Left hindlimb (tissue), 1 donor: ENCODE results near the gene CATSPER1.

Source experiments
- DNase-seq: peaks from one replicate; pipeline ENCODE4 v3.0.0-alpha.2; 2018

The CATSPER1 gene

GRCh38 chr11:66026017-66026529, at the start of gene CATSPER1:
Gene CATSPER1 (minus strand): TSS chr11:66026479. CDS start chr11:66026379, 100 bp downstream.
- no peak for DNase-seq

DNA sequence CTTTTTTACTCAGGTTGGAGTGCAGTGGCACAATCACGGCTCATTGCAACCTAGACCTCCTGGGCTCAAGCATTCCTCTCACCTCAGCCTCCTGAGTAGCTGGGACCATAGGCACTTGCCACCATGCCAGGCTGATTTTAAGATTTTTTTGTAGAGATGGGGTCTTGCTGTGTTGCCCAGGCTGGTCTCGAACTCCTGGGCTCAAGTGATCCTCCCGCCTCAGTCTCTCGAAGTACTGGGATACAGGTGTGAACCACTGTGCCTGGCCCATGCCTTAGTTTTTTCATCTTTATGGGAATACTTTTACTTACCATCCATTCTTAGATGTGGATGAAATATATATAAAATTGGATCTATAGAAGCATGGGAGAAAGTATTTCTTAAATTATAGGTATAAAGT, 49.0 kb upstream of the CATSPER1 start:
- DNase-seq: no peak

DNA sequence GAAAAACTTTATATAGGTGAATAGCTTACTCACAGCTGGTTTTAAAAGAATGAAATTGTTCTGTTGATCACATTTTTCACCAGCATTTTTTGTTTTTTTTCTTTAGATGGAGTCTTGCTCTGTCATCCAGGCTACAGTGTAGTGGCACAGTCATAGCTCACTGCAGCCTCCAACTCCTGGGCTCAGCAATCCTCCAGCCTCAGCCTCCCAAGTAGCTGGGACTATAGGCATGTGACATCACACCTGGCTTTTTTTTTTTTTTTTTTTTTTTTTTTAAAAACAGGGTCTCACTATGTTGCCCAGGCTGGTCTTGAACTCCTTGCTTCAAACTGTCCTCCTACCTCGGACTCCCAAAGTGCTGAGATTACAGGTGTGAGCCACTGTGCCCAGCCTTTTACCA, 47.4 kb upstream of the CATSPER1 start:
- no peak for DNase-seq

GRCh38 chr11:66072518-66072917, 46.2 kb upstream of the CATSPER1 start:
- DNase-seq: no peak

- DNase-seq: no peak
Measured at GRCh38 chr11:66072081-66072480, 45.8 kb upstream of the CATSPER1 start.

DNA sequence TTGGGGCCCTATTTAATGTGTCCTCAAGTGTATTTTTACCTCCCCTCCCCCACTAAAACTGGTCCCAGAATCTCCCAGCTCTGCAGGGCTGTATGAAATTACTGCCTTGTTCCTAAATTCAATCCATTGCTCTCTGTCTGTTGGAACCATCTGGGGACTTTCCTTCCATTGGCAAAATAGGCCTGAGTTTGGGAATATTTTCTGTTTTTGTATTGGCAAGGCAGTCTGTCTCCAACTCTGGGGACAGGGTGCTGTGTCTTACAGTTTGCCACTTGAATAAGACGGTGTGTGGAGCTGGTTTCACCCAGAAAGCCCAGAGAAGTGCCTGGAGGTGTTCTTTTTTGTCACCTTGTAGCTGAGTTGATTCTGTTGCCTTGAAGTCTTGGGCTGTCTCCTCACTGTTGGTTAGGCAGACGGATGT, 45.1 kb upstream of the CATSPER1 start:
- DNase-seq: no peak

- peak; percentile 64 for DNase-seq
Measured at GRCh38 chr11:66070604-66071380, 44.5 kb upstream of the CATSPER1 start.

DNA sequence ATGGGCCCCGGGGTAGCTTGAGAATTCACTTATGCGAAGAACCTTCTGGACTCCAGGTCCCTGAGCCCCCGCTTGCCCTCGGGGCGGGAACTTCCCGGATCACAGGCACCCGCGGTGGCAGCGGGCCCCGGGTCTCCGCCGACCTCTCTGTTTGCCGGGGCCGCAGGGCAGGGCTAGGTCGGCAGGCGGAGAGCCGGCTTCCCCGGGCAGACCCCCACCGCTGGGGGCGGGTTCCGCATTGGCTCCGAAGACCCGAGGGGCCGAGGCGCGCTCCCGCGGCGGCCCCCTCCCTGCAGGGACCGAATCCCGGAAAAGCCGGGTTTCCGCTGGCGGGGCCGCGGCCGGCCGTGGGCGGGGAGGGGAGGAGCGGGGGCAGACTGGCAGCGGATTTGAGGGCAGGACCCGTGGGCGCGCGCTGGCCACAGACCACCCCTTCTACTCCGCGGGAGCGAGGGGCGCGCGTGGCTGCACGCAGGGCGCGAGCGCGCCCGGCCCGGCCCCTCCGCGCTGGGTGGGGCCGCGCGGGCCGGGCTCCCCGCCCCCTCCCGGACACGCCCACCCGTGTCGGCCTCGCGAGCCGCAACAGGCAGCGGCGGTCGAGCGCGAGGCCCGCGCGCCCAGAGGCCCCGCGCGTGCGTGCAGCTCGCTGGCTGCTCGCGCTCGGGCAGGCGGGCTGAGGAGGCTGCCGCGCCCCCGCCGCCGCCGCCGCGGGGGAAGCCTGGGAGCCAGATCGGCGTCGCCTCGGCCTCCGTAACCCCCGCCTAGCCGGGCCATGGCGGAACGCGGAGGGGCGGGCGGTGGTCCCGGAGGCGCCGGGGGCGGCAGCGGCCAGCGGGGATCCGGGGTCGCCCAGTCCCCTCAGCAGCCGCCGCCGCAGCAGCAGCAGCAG, 43.7 kb upstream of the CATSPER1 start, which contains the start of gene PACS1:
Gene PACS1 (plus strand): TSS at position 558 of the 889 bp plus-strand sequence. CDS start 215 bp downstream, at position 773.
- DNase-seq: peak; percentile 89

DNA sequence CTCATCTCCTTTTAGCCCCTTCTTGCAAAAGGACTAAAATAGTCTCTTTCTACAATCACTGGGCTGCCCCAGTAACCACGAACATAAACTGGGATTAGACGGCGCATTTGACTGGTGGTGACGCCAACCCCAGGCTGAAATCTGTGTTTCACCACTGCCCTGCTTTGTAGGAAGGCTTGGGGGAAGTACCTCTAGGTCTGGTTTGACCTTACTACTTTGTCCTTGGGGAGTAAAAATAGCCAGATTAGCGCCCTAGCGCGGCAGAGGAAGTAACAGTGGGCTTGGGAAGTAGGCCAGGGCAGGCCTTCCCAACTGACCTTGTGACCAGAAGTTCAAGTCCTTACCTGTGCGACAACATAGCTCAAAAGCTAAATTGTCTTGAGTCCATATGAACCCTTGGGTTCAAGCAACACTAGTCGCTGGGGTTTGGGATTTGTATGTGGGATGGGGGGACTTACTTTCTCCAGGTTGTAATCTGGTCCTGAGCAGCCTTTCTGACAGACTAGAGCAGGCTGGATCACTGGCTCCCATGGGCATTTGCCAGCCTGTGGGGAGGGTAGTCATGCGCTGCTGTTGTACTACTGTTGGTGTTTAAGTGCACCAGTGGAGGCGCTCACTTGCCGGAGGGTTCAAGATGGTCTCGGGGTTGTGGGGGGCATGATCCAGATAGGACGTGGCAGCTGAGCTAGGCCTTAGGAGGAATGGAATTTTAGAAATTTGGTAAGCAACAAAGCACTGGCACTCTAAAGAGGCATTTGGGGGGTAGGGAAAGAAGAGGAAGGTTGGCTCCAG, 42.8 kb upstream of the CATSPER1 start:
- no peak for DNase-seq

DNA sequence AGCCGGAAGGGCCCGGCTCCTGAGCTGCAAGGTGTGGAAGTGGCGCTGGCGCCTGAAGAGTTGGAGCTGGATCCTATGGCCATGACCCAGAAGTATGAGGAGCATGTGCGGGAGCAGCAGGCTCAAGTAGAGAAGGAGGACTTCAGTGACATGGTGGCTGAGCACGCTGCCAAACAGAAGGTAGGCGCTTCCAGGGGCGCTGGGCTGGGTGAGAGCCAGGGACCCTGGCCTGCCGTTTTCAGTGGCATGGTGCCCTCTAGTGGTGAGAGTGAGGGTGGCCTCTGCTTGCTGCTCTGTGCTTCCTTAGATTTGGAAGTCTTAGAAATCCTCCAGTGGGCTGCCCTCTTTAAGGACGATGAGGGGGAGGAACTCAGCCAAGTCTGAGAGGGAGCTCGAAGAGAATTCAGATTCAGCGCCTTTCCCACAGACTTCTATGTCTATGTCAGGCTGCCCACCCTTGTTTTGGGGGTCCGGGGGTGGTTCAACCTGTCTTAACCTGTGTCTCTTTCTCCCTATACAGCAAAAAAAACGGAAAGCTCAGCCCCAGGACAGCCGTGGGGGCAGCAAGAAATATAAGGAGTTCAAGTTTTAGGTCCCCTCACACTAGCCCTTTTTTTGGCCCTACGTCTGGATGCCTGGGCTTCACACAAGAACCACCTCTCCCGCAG, 42.0 kb upstream of the CATSPER1 start:
- DNase-seq: peak; percentile 78

DNA sequence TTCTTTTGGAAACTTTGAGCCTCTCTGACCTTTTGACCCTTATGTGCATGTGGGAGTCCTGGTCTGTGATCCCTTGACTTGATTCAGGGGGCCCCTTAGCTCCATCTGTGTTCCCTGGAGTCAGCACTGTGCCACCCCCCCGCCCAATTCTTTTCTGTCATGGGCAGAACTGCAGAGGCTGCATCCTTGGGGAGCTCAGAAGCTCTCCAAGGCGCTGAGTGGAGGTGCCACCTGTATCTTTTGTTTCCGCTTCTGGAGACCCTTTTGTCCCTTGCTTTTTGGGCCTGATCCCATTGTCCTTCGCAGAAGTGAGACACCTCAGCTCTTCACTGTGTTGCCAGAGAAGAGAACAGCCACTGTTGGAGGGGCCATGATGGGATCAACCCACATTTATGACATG, 41.4 kb upstream of the CATSPER1 start:
- DNase-seq: no peak

DNA sequence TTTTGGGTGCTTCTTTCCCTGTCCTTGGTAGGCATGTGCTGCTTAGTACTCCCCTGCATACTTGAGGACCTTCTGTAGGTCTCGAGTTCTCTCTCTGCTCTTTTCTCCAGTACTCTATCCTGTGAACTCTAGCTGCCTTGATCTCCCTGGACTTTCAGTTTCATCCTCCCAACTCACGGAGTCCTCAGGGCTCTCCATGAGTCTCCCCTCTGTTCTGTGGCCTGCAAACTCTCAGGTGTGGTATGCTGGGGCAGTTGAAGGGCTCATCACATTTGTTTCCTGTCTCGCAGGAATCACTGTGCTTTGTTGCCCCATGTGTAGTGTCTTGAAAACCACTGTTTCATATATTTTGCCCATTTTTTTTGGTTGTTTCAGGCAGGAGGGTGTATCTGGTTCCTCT, 40.5 kb upstream of the CATSPER1 start:
- DNase-seq: no peak

DNA sequence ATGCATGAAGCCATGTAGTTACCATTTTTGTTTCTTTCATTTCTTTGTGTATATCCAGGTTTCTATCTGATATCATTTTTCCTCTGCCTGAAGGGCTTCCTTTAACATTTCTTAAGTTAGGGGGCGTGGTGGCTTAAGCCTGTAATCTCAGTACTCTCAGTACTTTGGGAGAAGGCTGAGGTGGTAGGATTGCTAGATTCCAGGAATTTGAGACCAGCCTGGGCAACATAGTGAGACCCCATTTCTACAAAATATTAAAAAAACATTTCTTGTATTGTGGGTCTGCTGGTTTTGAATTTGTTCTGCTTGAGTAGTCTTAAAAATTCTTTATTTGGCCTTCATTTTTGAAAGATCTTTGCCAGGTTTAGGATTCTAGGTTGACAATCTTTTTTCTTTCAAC, 38.3 kb upstream of the CATSPER1 start:
- DNase-seq: no peak

GRCh38 chr11:66063900-66064299, 37.6 kb upstream of the CATSPER1 start:
- DNase-seq: no peak

DNA sequence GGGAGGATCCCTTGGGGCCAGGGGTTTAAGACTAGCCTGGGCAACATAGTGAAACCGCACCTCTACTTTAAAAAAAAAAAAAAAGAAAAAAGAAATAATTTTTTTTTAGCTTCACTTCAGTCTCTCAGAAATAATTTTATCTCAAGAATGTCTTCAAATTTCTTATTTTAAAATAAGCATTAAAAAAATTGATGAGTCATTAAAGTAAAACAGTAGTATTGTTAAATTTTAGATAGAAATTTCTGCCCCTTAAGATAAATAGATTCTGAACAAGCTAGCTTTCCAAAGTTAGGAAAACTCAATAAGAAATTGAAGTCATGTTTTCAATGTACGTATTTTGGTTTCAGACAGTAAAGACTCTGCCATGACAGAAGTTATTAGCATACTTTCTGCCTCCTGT, 36.1 kb upstream of the CATSPER1 start:
- no peak for DNase-seq

- DNase-seq: no peak
Measured at GRCh38 chr11:66061268-66061667, 35.0 kb upstream of the CATSPER1 start.

GRCh38 chr11:66059966-66060680, 33.8 kb upstream of the CATSPER1 start:
- no peak for DNase-seq

GRCh38 chr11:66056501-66056900, 30.2 kb upstream of the CATSPER1 start:
- DNase-seq: no peak

GRCh38 chr11:66055021-66055420, 28.7 kb upstream of the CATSPER1 start:
- no peak for DNase-seq

GRCh38 chr11:66052664-66052982, 26.3 kb upstream of the CATSPER1 start:
- DNase-seq: no peak
